Panc1 (cell line): Measurements from ENCODE around the gene OSBPL1A. TPM values are rescaled to one million over a fixed set of nuclear protein-coding genes. Genes with fewer than 3 reads are reported as not detected.

ENCODE experiments used
- ATAC-seq: fragments of 200-7000 bp; cut with Tn5 transposase; 2 replicates; pipeline ENCODE4 v1.9.1; 2020; ENCODE audit warnings: mild to moderate bottlenecking, moderate library complexity
- BruUV-seq: library from RNA; stranded (reverse); fragments of 400-500 nt; replicated peaks from 2 replicates; lab custom pipeline; 2021; lab: Mats Ljungman, UMichigan
- CTCF ChIA-PET: fragments of 300-600 bp; sonication (Branson Sonifier 250); formaldehyde crosslinking; loops from one replicate; lab custom pipeline; 2022; ENCODE audit warnings: antibody characterized with exemption; lab: Charles Lee
- POLR2A ChIA-PET: fragments of 300-600 bp; sonication (Branson Sonifier 250); formaldehyde crosslinking; loops from one replicate; lab custom pipeline; 2022; ENCODE audit warnings: antibody characterized with exemption; lab: Charles Lee
- DNase-seq: peaks from one replicate; pipeline ENCODE4 v3.0.0-alpha.2; 2010; ENCODE audit warnings: low read depth, low spot score
- H3K27ac ChIP-seq: 2 replicates; pipeline ENCODE4 v1.5.1; 2011; ENCODE audit warnings: mild to moderate bottlenecking, low read length, inconsistent platforms
- H3K27me3 ChIP-seq: fragments of 200-500 bp; sonication (Bioruptor generic); 2 replicates; pipeline ENCODE4 v1.6.0; 2014; ENCODE audit warnings: low read length, inconsistent platforms; ENCODE audit not compliant: control insufficient read depth, insufficient read depth
- H3K36me3 ChIP-seq: fragments of 200-500 bp; sonication (Bioruptor generic); 2 replicates; pipeline ENCODE4 v1.5.1; 2014; ENCODE audit warnings: inconsistent platforms, mild to moderate bottlenecking, low read length, moderate library complexity; ENCODE audit not compliant: control insufficient read depth, insufficient read depth
- H3K4me1 ChIP-seq: 2 replicates; pipeline ENCODE4 v1.5.1; 2011; ENCODE audit warnings: inconsistent platforms, mild to moderate bottlenecking, low read length, moderate library complexity; ENCODE audit not compliant: control insufficient read depth, insufficient read depth
- H3K4me3 ChIP-seq, 2 experiments: 2 replicates each; pipeline ENCODE4 v1.5.1; 2011 to 2012; ENCODE audit warnings: low read depth in 2 of 2, low read length in 2 of 2, mild to moderate bottlenecking in 2 of 2, inconsistent platforms in 1 of 2, moderate library complexity in 1 of 2
- H3K9me3 ChIP-seq: fragments of 200-500 bp; sonication (Bioruptor generic); 2 replicates; pipeline ENCODE4 v1.5.1; 2014; ENCODE audit warnings: low read depth, mild to moderate bottlenecking, inconsistent platforms, low read length, moderate library complexity; ENCODE audit not compliant: control insufficient read depth, insufficient read depth
- CTCF ChIP-seq: fragments of 450-650 bp; IDR thresholded peaks from 2 replicates; pipeline ENCODE4 v1.5.1; 2017; ENCODE audit warnings: mild to moderate bottlenecking
- POLR2AphosphoS5 ChIP-seq: IDR thresholded peaks from 2 replicates; pipeline ENCODE4 v1.6.1; 2012; ENCODE audit warnings: mild to moderate bottlenecking, low read depth, low read length, moderate library complexity
- REST ChIP-seq, 2 experiments: IDR thresholded peaks; 2 replicates each; pipeline ENCODE4 v1.6.1; 2011 to 2012; ENCODE audit warnings: low read depth in 2 of 2, control low read depth in 1 of 2, low read length in 1 of 2, mild to moderate bottlenecking in 1 of 2, moderate library complexity in 1 of 2; ENCODE audit not compliant: insufficient read depth in 1 of 2
- SIN3A ChIP-seq: IDR thresholded peaks from 2 replicates; pipeline ENCODE4 v1.6.1; 2012; ENCODE audit warnings: low read depth, mild to moderate bottlenecking, low read length, moderate library complexity, borderline replicate concordance; ENCODE audit not compliant: insufficient read depth
- TCF7L2 ChIP-seq: IDR thresholded peaks from 2 replicates; pipeline ENCODE4 v1.6.1; 2011; ENCODE audit warnings: mild to moderate bottlenecking, low read depth, low read length, inconsistent platforms
- in situ Hi-C: cut with HindIII; loops from 2 replicates; pipeline ENCODE4 v1.10.0; 2016; ENCODE audit warnings: low sequenced_read_pairs, low pct_unique_long_range_greater_than_20kb
- intact Hi-C: fragments of 100-400 bp; cut with micrococcal nuclease; formaldehyde crosslinking; loops from one replicate; pipeline ENCODE4 v1.10.0; 2022; ENCODE audit not compliant: unreplicated experiment
- total RNA-seq: library from RNA; stranded (reverse); gene quantifications from one replicate; pipeline ENCODE4 v1.2.1, GENCODE V29; 2021; ENCODE audit not compliant: unreplicated experiment

Gene OSBPL1A
- total RNA-seq, 1 experiment from 2014 or later = 50.5 TPM

- no peak for DNase-seq
- Histone ChIP-seq H3K36me3 (peaks cover 3% of the 10 kb centered on the region), H3K9me3 (peaks cover 4% of the 10 kb centered on the region; the same call in 1 of the 2 replicates), H3K27me3 (peaks cover 2% of the 10 kb centered on the region), H3K27ac (no peak overlapping the region), H3K4me1 (peaks cover 4% of the 10 kb centered on the region; the same call in 1 of the 2 replicates), H3K4me3 (no peak overlapping the region)
- no peak for ATAC-seq
- no TSS peak for BruUV-seq
- CTCF ChIA-PET = interaction anchor here (0.7 kb wide), 1 partner anchor 15 kb away, joined by 4 read pairs; no protein-coding TSS in a partner anchor
- intact Hi-C loops = loop anchor here (5.0 kb wide), 1 partner anchor 197 kb away; no protein-coding TSS in a partner anchor
- POLR2A ChIA-PET = interaction anchor here (0.6 kb wide), 1 partner anchor 1717 kb away, joined by 3 read pairs; no protein-coding TSS in a partner anchor
- TF ChIP-seq CTCF (no peak), TCF7L2 (no peak), SIN3A (no peak), REST (IDR thresholded peaks at IDR 0.05; ENCODE audit: insufficient read depth in 1 of 2, low read depth in 2 of 2, low read length in 1 of 2) (no peak), POLR2AphosphoS5 (no peak)
- in situ Hi-C loops = no loop called here
Measured at GRCh38 chr18:24429188-24429587, 31.6 kb upstream of the OSBPL1A start.

GRCh38 chr18:24428709-24429108, 31.1 kb upstream of the OSBPL1A start:
- H3K4me3 ChIP-seq = no peak overlapping the region
- BruUV-seq = no TSS peak
- H3K27ac ChIP-seq = no peak overlapping the region
- TF ChIP-seq REST (IDR thresholded peaks at IDR 0.05; ENCODE audit: insufficient read depth in 1 of 2, low read depth in 2 of 2, low read length in 1 of 2) (no peak), CTCF (peak; percentile 49; the same call in 1 of the 2 replicates)
- peaks cover 4% of the 10 kb centered on the region; the same call in 1 of the 2 replicates for H3K4me1 ChIP-seq
- ATAC-seq (no peak), DNase-seq (no peak)
- H3K27me3 ChIP-seq = peaks cover 4% of the 10 kb centered on the region
- CTCF ChIA-PET = interaction anchor here (0.9 to 1.0 kb wide), 2 partner anchors 59 to 69 kb away, joined by 4 read pairs; no protein-coding TSS in a partner anchor
- POLR2A ChIA-PET = interaction anchor here (0.6 kb wide), 1 partner anchor 1716 kb away, joined by 3 read pairs; no protein-coding TSS in a partner anchor
- in situ Hi-C loops (no loop called here), intact Hi-C loops (loop anchor here (5.0 kb wide), 1 partner anchor 196 kb away; no protein-coding TSS in a partner anchor)
- peaks cover 4% of the 10 kb centered on the region; the same call in 1 of the 2 replicates for H3K9me3 ChIP-seq
- peaks cover 3% of the 10 kb centered on the region for H3K36me3 ChIP-seq
